Cardiac muscle cell (in vitro differentiated cells and primary cell): ENCODE results near the gene CAND2. TPM values are rescaled to one million over a fixed set of nuclear protein-coding genes. Genes with fewer than 3 reads are reported as not detected.
A peak's percentile ranks its signal among the peaks of the same experiment; 100 is the strongest.

Experiments used
- DNase-seq, 2 donors: peaks; one replicate each; pipeline versions ENCODE4 v3.0.0 to v3.0.0-alpha.2; 2010 to 2017; ENCODE audit warnings: low read depth in 1 of 2, low spot score in 1 of 2
- H3K27ac ChIP-seq: fragments of 200-600 bp; sonication (generic); 2 replicates; pipeline ENCODE4 v1.5.1; 2016
- H3K27me3 ChIP-seq: fragments of 200-600 bp; sonication (generic); 2 replicates; pipeline ENCODE4 v1.6.0; 2016; ENCODE audit warnings: control low read depth
- H3K36me3 ChIP-seq: fragments of 200-600 bp; sonication (generic); 2 replicates; pipeline ENCODE4 v1.5.1; 2016; ENCODE audit warnings: control low read depth
- H3K4me1 ChIP-seq: fragments of 200-600 bp; sonication (generic); 2 replicates; pipeline ENCODE4 v1.8.1; 2017; ENCODE audit warnings: low read depth, mild to moderate bottlenecking, mixed run types
- H3K4me3 ChIP-seq: fragments of 200-600 bp; sonication (generic); 2 replicates; pipeline ENCODE4 v1.5.1; 2016; ENCODE audit warnings: mild to moderate bottlenecking
- H3K9me3 ChIP-seq: fragments of 200-600 bp; sonication (generic); 2 replicates; pipeline ENCODE4 v1.5.1; 2017; ENCODE audit warnings: low read depth, mild to moderate bottlenecking, control low read depth
- polyA plus RNA-seq: library from polyadenylated mRNA; unstranded; fragments of >200 nt; fragmentation: Nextera tagmentation; extraction: Ambion mirVana; gene quantifications from 2 replicates; pipeline ENCODE4 v1.2.1, GENCODE V29; 2016
- total RNA-seq: library from RNA; depleted of rRNA; stranded (reverse); fragments of >200 nt; gene quantifications from 2 replicates; pipeline ENCODE4 v1.2.3, GENCODE V29; 2016
- TF ChIP-seq, protein P1 (sequence below): IDR thresholded peaks from 2 replicates; pipeline ENCODE4 v1.5.1; 2012; ENCODE audit warnings: low read depth, mild to moderate bottlenecking, low read length

The CAND2 gene
- total and polyA plus RNA-seq, 2 experiments from 2014 or later: 35.2 to 80.3 TPM

DNA sequence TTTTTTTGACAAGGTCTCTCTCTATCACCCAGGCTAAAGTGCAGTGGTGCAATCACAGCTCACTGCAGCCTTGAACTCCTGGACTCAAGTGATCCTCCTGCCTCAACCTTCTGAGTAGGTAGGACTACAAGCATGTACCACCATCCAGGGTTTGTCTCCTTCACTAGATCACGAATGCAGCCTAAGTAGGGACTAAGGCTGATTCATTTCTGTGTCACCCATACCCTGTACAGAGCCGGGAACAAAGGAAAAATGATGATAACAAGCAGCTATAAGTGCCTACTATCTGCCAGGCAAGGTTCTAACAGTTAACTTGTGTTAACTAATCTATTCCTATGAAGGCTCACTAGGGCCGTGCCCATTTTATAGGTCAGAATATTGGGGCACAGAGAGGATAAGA is 44.4 kb upstream of the CAND2 start:
- no peaks in the 10 kb centered on the region for H3K9me3 ChIP-seq
- no peak for DNase-seq
- H3K27ac ChIP-seq: no peak overlapping the region
- H3K36me3 ChIP-seq: no peaks in the 10 kb centered on the region
- peaks cover 9% of the 10 kb centered on the region for H3K4me1 ChIP-seq
- TF ChIP-seq, protein P1, sequence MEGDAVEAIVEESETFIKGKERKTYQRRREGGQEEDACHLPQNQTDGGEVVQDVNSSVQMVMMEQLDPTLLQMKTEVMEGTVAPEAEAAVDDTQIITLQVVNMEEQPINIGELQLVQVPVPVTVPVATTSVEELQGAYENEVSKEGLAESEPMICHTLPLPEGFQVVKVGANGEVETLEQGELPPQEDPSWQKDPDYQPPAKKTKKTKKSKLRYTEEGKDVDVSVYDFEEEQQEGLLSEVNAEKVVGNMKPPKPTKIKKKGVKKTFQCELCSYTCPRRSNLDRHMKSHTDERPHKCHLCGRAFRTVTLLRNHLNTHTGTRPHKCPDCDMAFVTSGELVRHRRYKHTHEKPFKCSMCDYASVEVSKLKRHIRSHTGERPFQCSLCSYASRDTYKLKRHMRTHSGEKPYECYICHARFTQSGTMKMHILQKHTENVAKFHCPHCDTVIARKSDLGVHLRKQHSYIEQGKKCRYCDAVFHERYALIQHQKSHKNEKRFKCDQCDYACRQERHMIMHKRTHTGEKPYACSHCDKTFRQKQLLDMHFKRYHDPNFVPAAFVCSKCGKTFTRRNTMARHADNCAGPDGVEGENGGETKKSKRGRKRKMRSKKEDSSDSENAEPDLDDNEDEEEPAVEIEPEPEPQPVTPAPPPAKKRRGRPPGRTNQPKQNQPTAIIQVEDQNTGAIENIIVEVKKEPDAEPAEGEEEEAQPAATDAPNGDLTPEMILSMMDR: no peak
- H3K27me3 ChIP-seq: no peaks in the 10 kb centered on the region
- no peak overlapping the region for H3K4me3 ChIP-seq

DNA sequence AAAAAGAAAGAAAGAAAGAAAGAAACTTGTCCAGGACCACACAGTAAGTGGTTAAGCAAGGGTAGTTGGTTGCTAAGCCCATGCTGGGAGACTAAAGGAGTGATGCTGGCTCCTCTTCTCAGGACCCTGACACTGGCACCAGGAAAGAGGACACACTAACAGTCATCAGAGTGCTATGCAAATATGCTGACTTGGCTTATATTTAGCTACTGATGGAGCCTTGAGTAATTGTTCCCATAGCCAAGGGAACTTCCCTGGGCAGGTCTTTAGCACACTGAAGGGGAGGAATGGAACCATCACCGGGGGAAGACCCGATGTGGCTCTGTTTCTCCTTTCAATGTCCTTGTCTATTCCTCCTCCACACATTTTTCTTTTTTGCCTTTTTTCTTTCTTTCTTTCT is 43.7 kb upstream of the CAND2 start:
- no peaks in the 10 kb centered on the region for H3K9me3 ChIP-seq
- H3K4me1 ChIP-seq: peaks cover 12% of the 10 kb centered on the region
- TF ChIP-seq, protein P1: no peak
- H3K36me3 ChIP-seq: no peaks in the 10 kb centered on the region
- no peak overlapping the region for H3K27ac ChIP-seq
- no peak overlapping the region for H3K4me3 ChIP-seq
- no peaks in the 10 kb centered on the region for H3K27me3 ChIP-seq
- no peak for DNase-seq

DNA sequence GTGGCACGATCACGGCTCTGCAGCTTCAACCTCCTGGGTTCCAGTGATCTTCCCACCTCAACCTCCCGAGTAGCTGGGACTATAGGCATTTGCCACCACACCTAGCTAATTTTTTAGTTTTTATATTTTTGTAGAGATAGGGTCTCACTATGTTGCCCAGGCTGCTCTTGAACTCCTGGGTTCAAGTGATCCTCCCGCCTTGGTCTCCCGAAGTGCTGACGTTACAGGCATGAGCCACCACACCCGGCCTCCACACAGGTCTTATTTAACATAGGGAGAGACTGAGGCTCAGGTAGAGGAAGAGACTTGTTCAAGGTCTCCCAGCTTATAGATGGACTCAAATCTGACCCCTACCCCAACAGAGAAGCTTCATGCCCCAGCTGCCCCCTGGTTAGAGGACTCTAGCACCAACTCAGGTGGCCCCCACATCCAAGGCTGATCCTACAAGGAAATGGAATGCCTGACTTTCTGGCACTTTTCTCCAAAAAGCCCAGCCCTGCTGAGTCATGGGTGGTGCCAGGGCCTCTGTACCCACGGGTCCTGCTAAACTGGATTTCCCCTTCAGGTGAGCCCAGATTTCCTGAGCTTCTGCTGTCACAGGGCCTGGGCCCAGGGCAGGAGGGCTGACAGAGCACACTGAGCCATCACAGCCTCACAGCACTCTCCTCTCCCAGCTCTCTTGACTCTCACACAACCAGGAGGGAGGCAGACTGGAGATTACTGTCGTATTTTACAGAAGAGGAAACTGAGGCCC is 43.0 kb upstream of the CAND2 start:
- TF ChIP-seq, protein P1: no peak
- peaks cover 19% of the 10 kb centered on the region for H3K4me1 ChIP-seq
- no peaks in the 10 kb centered on the region for H3K27me3 ChIP-seq
- H3K36me3 ChIP-seq: no peaks in the 10 kb centered on the region
- no peak overlapping the region for H3K27ac ChIP-seq
- H3K4me3 ChIP-seq: no peak overlapping the region
- DNase-seq: no peak
- no peaks in the 10 kb centered on the region for H3K9me3 ChIP-seq

DNA sequence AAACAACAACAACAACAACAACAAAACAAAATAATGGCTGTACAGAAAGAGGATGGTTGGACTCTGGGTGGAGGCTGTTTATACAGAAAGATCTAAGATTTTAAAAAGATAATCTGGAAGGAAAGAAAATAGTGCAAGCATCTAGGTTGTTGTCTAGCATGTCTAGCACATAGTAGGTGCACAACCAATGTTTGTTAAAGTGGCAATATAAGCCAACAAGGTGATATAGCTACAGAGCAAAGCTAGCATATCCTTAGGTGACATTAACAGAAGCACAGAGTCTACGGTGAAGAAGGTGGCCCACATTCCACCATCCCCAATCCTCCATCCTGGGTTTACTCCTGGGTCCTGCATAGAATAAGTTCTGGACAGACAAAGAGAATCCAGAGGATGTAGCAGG is 42.2 kb upstream of the CAND2 start:
- DNase-seq: no peak
- no peak overlapping the region for H3K4me3 ChIP-seq
- H3K4me1 ChIP-seq: peaks cover 24% of the 10 kb centered on the region
- no peaks in the 10 kb centered on the region for H3K27me3 ChIP-seq
- no peak overlapping the region for H3K27ac ChIP-seq
- TF ChIP-seq, protein P1: no peak
- H3K9me3 ChIP-seq: no peaks in the 10 kb centered on the region
- H3K36me3 ChIP-seq: no peaks in the 10 kb centered on the region

DNA sequence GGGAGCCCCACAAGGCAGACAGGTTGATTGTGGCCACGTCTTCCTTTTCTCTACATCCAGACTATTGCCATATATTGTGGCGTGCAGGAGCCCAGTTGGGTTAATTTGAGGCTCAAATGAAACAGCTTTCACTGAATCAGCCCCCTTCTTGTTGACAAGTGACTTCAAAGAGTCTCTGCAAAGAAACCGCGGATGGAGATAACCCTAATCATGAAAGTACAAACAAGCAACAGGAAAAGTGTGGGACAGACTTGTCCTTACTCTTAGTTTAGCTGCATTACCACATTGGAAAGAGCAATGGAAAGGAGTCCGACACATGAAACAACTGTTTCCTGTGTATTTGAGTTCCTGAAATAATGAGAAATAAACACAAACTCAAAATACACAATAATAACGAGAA is 40.7 kb upstream of the CAND2 start:
- Histone ChIP-seq H3K36me3 (no peaks in the 10 kb centered on the region), H3K27me3 (no peaks in the 10 kb centered on the region), H3K27ac (no peak overlapping the region), H3K9me3 (no peaks in the 10 kb centered on the region), H3K4me1 (peaks cover 38% of the 10 kb centered on the region), H3K4me3 (no peak overlapping the region)
- peak in 1 of 2 donors; percentile 12 for DNase-seq
- TF ChIP-seq, protein P1: no peak
